Kidney capillary endothelial cell (primary cell): ENCODE results near the gene CBLIF.
A peak's percentile ranks its signal among the peaks of the same experiment; 100 is the strongest.
"Not testable (repeated sequence)": the region's sequence is repeated elsewhere in the genome, so short reads cannot be mapped to it uniquely, and the experiment has no call there.

Experiments used
- DNase-seq: peaks from one replicate; pipeline ENCODE4 v3.0.0-alpha.2; 2018; ENCODE audit warnings: low spot score

CBLIF gene

DNA sequence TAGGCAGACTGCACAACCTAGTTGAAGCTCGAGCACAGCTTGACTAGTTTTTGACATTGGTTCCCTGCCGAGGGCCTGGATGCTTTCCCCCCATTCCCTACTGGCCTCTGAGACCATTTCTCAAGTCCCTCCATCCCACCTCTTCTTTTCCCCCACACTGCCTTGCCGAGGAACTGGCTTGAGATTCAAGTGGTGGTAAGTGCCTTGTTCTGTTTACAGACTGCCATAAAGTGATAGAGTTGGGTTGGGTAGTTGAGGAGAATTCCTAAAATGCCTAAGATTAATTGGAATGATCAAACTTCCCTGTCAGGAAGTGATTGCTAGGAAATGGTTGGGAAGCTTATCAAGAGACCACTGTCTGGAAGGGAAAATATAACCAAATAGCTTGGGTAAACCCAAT, 50.9 kb downstream of the CBLIF start:
- no peak for DNase-seq

DNA sequence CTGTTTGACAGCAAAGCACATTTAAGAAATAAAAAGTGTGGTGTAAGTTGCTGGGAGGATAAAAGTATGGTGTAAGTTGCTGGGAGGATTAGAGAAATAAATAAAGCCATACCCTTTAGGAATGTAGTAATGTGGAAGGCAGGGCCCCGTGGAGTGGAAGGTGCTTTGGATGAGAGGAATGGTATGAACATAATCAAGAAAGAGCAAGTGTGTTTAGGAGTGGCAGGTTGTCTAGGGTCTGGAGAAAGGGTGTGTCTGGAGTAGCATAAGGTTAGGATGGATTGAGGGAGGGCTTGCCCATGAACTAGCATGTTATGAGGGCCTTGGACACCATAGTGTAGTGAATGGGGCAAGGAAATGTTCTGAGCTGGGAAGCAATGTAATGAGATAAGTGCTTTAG, 52.8 kb downstream of the CBLIF start:
- no peak for DNase-seq

DNA sequence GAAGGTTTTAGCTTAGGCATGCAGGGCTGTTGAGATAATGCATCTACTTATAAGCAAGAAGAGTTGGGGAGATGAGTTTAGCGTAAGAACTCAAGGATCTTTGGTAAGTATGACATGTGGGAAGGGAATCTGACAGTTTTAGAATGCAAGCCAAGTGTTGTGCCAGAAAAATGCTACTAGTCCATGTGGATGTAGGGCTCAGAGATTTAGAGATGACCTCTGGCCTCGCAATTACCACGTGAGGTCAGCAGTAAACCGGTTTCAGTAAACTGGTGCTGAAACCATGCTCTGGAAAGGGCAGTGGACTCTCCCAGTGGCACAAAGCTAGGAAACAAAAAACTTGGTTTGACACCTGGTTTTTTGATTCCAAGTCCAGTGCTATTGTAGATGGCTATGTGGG, 53.7 kb downstream of the CBLIF start:
- no peak for DNase-seq

DNA sequence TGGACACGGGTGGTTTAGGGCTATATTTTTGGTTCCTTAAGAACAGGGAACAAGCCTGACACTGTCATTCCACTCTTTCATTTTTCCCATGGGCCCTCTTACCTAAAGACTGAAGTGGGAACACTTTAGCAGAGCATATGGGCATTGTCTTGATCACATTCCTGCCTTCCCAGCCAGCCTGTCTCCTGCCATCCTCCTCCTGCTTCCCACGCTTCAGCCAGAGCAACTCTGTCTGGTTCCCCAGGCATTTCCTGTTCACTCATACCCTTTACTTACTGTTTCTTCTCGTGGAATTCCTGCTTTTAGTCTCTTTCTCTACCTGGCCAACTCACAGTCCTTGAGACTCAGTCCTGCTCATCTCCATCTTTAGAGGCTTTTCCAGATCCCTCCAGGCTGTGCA, 57.5 kb downstream of the CBLIF start:
- DNase-seq: peak; percentile 77

DNA sequence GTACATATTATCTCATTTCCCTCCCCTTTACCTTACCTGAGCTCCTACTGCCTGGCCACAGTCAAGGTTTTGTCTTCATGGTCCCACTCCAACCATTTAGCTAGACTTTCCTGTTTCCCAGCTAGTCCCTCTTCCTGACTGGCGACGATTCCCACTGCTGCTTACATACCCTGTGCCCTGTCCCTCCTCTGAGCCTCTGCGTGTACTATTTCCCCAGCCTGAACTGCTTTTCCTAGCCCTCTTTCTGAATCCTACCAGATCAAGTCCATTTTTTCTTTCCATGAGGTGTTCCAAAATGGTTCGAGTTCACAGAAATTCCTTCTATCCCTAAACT, 58.1 kb downstream of the CBLIF start:
- no peak for DNase-seq

DNA sequence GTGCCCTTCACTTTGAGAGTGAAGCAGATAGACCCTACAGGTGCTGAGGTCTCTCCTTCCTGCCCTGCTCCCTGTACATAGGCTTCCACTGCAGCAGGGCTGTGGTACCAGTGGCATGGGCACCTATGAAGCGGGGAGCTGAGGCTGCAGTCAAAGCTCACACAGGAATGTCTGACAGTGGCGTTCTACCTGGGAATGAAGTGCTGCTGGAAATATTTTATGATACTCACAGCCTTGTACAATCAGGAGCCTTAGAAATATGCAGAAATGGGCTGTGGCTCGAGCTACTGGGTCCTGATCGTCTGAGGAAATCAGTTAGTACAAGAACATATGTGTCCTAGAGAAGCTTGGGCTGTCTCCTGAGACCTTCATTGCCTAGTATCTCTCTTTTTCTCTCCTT, 59.5 kb downstream of the CBLIF start:
- DNase-seq: no peak

DNA sequence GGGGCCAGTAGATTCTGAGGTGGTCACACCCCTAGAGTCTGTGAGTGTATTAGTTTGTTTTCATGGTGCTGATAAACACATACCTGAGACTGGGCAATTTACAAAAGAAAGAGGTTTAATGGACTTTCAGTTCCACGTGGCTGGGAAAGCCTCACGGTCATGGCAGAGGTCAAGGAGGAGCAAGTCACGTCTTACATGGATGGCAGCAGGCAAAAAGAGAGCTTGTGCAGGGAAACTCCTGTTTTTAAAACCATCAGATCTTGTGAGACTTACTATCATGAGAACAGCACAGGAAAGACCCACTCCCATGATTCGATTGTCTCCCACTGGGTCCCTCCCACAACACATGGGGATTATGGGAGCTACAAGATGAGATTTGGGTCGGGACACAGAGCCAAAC, 60.9 kb downstream of the CBLIF start:
- not testable (repeated sequence) for DNase-seq

DNA sequence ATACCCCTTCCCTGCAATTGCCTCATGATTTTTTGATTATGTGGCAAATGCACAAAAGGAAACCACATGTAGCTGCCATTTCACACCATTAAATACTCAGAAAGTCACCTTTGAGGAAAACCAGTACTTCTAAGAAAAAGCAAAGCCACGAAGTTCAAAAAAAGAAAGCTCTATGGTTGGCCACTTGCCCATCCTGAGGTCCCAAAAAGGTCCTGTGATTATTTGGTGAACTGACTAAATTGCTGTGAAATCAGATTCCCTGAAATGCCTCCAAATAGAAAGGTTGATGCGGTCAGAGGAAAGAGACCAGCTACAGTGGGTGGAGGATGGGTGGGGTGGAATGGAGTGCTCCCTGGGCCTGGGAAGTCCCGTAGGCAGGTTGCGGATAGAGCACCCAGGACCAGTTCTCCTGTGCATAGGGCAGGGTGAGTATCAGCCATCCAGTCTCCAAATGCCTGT, 61.6 kb downstream of the CBLIF start:
- DNase-seq: no peak

DNA sequence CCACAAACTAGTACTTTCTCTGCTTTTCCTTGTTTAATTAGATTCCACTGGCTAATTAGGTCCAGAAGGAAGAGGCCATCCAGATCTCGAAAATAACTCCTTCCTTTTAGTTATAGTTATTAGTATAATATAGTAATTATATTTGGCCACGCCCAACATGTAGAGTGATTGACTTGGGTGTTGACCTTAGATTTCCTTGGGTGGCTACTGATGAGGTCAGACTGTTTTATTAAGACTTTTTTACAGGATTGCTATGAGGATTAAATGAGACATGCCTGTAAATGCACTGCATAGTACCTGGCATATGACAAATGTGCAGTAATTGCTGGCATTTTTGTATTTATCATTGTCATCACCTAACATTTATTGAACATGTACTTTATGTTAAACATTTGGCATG, 63.2 kb downstream of the CBLIF start:
- DNase-seq: no peak

DNA sequence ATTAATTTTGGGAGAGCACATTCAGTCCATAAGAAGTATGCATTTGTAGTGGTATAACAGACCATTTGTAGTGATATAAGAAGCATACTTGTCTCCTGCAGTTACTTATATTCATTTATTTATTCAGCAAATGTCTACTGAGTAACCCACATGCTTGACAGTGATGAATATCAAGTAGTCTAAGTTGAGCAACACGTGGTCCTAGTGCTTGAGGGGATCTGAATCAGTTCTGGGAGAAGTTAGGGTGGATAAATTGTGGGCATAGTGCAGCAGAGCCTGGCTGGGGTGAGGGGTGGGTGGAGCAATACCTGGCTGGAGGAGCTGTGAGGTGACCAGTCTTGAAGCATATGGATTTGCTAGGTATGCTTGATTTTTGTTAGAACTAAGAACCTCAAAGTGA, 65.8 kb downstream of the CBLIF start:
- no peak for DNase-seq
